HG02938 (cell line): ENCODE data around the gene ZNF346.
A peak's percentile ranks its signal among the peaks of the same experiment; 100 is the strongest.

Experiments
- ATAC-seq: cut with Tn5 transposase; IDR thresholded peaks from one replicate; pipeline ENCODE4 v1.9.1; 2021; ENCODE audit warnings: mild to moderate bottlenecking, moderate library complexity; ENCODE audit not compliant: unreplicated experiment

ZNF346 gene

DNA sequence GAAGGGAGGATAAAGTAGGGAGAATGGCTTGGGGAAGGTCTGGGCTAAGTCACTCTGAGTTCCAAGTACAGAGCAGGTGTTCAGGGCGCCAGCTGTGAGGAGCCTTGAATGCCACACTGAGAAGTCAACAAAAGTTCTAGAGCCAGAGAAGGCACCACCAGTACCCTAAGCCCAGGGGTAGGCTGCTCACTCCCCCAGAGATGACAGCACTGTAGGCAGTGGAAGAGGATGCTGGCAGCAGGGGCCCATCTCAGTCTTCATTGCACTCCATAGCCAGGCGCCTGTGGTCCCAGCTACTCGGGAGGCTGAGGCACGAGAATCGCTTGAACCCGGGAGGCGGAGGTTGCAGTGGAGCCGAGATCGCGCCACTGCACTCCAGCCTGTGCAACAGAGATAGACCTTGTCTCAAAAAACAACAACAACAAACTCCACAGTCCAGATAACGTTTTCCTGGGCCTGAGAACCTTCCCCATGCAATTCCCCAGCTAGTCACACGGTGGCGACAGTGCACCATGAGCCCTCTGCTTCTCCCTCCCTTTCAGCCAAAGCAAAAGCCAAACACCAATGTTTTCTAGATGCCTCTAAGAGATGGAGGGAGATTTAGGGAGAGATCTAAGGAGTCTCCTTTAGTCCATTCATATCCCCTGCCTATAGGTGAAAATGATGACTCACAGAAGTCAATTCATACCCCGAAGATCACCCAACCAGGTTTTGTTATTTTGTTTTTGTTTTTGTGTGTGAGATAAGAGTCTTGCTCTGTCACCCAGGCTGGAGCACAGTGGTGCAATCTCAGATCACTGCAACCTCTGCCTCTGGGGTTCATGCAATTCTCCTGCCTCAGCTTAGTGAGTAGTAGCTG lies 91.3 kb downstream of the ZNF346 start:
- ATAC-seq: peak; percentile 47

DNA sequence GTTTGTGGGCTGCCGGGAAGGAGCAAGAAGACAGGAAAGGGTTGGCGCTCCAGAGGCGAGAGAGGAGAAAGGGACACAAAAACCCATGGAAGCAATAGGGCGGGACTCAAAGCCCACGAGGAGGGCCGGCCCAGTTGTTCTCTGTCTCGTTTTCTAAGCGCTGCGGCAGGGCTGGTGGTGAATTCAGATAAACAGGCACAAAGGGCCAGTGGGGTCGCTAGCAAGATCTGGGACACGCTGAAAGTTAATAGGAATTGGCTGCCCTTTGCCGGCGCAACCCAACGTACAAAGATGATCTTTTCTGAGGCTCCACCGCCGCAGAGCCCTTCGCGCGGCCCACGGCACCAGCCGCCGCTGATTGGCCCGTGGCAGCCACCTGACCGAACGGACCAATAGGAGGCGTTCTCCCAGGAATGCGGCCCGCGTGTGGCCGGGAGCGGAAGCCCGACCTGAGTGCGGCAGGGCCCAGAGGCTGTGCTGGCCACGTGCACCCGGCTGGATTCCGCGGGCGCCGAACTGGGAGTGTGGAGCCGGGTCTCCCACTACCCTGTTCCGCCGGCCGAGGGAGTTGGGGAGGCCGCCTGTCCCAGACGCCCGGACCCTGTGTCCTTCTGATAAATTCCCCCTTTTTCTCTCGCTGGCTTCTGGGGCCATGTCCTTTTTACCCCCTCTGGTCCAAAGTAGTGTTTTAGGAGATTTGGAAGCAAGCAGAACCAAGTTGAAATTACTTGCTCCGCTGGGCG lies 94.3 kb downstream of the ZNF346 start:
- no peak for ATAC-seq

DNA sequence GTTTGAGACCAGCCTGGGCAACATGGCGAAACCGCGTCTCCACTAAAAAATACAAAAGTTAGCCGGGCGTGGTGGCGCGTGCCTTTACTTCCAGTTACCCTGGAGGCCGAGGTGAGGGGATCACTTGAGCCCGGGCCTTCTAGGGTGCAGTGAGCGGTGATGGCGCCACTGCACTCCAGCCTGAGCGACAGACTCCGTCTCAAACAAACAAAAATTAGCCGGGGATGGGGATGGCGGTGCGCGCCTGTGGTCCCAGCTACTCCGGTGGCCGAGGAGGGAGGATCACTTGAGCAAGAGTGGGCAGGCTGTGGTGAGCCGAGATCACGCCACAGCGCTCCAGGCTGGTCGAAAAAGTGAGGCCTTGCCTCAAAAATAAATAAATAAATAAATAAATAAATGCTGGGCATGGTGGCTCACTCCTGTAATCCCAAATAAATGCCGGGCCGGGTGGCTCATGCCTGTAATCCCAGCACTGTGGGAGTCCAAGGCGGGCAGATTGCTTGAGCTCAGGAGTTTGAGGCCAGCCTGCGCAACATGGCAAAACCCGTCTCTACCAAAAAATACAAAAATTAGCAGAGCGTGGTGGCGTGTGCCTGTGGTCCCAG lies 95.0 kb downstream of the ZNF346 start:
- no peak for ATAC-seq

DNA sequence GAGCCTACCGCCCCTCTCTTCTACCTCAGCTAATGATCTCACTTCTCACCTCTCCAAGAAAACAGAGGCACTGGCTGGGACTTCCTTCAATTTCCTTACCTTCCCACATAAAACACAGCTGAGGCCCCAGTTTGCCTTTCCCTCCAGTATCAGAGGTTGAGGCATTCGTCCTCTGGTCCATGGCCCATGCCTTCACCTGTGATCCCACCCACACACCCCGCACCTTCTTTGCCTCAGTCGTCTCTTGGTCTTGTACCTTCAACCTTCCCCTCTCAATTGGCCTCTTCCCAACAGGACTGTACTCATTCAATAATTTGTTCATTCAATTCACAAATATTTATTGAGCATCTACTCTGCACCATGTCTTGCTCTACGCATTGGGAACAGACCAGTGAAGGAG lies 100.1 kb downstream of the ZNF346 start:
- ATAC-seq: no peak

DNA sequence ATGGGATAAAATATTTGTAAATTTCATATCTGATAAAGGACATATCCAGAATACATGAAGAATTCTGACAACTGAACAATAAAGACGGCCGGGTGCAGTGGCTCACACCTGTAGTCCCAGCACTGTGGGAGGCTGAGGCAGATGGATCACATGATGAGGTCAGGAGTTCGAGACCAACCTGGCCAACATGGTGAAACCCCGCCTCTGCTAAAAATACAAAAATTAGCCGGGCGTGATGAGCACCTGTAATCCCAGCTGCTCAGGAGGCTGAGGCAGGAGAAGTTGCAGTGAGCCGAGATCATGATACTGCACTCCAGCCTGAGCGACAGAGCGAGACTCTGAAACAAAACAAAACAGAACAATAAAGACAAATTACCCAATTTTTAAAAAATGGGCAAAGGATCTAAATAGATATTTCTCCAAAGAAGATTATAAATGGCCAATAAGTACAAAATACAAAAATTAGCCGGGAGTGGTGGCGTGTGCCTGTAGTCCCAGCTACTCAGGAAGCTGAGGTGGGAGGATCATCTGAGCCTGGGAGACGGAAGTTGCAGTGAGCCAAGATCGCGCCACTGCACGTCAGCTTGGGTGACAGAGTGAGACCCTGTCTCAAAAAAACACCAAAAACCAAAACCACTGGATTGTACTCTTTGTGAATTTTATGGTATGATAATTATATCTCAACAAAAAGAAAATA lies 101.4 kb downstream of the ZNF346 start:
- no peak for ATAC-seq

DNA sequence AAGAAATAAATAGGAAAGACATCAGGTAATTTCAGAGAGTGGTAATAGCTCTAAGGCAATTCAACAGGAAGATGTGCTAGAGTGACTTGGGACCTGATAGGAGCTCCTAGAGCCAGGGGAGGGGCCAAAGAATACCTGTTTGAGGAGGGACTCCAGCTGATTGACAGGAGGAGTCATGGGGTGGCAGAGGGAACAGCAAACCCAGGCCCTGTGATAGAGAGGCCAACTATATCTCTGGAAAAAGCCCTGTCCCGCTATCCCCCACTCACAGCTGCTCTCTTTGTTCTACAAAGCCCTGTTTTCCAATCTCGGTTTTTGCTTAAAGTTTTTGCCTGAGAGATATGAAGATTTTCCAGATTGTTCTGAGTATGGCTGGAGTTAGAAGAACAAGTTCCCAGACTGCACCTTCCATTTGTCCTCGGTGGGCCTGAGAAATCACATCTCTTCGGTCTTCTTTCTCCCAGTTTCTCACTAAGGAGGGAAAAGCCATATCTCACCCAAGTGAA lies 102.0 kb downstream of the ZNF346 start:
- ATAC-seq: no peak

DNA sequence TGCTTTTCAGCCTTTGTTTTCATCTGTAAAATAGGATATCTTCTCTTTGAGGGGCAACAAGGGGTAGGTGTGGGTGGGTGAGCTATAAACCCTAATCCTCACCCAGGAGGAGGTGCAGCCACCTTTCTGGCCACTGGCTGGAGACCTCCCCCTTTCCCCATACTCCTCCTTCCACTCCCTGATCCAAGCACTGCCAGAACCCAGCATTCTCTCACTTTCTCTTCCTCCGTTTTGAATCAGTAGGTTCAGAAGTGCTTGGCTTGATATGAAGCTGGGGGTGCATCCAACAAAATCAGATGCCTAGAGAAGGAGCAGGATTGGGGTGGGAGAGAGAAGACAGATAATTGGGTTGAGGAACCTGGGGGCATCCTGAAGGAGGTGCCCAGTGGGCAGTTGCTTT lies 104.3 kb downstream of the ZNF346 start:
- no peak for ATAC-seq

DNA sequence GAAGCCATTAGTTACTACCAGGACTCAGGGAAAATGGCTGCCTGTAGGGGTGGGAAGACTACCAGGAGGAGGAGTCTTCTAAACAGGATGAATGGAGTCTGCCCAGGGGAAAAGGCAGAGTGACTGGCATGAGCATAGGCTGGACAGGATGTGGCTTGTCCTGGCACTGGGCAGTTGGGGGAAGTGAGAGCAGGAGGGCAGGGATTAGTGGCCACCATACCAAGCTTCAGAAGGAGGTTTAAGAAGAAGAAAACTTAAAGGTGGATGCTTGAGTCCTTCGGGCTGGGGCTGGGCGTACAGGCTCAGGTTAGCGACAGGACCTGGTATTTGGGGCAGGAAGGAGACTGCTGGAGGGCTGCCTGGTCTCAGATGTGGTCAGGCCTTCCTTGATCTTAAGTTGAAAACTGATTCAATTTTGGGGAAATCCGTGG lies 106.1 kb downstream of the ZNF346 start:
- no peak for ATAC-seq

DNA sequence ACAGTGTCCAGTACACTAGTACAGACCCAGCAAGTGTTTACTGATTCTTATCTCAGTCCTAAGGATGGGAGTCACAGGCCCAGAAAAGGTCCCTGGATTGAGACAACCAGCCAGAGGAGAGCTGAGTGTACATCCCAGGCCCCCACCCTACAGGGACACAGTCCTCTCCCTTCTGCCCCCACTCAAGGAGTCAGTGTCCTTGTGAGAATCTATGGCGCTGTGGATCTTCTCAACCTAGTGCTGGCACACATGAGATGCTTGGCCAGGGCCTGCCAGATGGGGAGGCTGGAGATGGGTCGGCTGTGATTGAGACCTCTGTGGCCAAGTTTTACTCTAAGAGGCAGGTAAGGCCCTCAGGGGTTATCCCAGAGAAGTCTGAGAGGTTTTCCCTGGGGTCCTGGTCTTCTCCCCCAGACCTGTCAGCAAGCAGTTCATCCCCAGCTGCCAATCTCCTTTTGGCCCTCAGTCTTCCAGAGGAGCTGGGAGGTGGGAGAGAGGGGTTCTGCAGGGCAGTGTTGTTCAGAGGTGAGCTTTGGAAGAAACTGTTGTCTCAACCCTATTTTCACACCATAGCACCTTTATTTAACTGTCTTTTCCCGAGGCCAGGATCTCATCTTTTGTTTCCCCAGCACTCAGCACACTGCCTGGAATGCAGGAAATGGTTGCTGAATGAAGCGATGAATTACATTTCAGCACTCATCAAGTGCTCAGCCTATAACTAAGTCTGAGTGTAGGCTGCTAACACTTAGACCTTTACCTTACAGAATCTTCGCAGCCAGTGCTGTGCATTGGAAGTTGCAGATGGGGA lies 107.9 kb downstream of the ZNF346 start:
- ATAC-seq: no peak
